Ammon's horn (tissue), 1 donor: ENCODE results near the gene TWF2.
A peak's percentile ranks its signal among the peaks of the same experiment; 100 is the strongest.

Experiments
- DNase-seq: peaks from one replicate; pipeline ENCODE4 v3.0.0-alpha.2; 2016; ENCODE audit warnings: low spot score

TWF2 gene

DNA sequence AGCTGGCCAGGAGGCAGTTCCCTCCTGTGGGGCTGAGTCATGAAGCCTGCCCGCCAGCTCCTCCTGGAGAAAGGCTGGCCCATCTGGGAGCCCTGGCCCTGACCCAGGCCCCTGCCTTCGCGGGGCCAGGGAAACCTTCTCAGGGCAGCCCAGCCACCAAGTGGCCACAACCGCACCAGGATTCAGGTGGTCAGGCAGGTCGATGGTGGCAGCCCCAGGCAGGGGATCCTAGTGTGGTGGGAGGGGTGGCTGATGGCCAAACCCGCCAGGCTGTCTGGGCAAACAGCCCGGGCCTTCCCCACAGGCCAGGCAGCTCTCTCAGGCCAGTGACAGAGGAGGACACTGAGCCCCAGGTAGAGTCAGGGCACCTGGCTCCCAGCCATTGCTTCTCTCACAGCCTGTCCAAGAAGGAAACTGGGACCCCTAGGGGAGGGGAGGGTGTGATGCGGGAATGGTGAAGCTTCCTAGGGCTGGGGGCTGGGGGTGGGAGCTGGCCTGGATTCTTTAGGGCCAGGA, 1.2 kb downstream of the TWF2 start:
- DNase-seq = peak; percentile 75

GRCh38 chr3:52237006-52237656, 1.8 kb downstream of the TWF2 start:
- no peak for DNase-seq

GRCh38 chr3:52236424-52236886, 2.5 kb downstream of the TWF2 start:
- no peak for DNase-seq

DNA sequence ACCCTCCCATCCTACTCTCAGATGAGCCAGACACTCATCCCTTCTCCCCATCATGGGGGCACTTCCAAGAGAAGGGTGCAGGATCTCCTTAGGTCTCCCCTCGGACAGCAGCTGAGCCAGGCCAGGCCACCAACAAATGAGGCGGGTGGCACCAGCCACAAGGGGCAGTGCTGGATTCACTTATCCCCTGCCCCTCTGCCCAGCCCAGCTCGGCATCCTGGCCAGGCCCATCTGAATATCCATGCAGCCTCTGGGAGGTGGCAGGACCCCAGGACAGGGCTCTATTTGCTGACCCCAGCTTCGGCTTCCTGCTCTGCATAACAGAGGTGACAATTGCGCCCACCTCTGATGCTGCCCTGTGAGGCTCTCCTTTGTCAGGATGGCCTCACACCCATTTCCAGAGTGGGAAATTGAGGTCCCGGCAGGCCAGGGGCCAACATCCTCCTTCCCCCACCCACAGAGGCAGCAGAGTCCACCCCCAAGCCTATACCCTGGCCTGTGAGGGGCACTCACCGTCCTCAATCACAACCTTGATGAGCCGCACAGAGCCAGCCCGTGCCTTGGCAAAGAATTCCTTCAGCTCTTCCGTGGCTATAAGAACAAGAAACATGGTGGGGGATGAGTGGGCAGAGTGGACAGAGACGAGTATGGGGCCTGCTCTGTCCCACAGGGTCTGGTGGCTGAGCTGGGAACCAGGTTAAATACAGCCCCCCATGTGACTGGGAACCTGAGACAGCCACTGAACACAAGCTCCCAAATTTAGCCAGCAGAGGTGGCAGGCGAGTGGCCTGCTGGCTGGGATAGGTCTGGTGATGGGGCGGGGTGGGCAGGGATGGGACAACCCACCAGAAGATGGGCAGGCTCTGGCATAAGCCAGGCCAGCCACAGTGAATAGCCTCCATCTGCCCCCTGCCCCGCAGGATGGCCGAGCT, 4.2 kb downstream of the TWF2 start:
- no peak for DNase-seq

- peak; percentile 70 for DNase-seq
Measured at GRCh38 chr3:52233968-52234367, 5.0 kb downstream of the TWF2 start.

- no peak for DNase-seq
Measured at GRCh38 chr3:52233108-52233591, 5.8 kb downstream of the TWF2 start.

- no peak for DNase-seq
Measured at GRCh38 chr3:52232279-52233107, 6.5 kb downstream of the TWF2 start.

DNA sequence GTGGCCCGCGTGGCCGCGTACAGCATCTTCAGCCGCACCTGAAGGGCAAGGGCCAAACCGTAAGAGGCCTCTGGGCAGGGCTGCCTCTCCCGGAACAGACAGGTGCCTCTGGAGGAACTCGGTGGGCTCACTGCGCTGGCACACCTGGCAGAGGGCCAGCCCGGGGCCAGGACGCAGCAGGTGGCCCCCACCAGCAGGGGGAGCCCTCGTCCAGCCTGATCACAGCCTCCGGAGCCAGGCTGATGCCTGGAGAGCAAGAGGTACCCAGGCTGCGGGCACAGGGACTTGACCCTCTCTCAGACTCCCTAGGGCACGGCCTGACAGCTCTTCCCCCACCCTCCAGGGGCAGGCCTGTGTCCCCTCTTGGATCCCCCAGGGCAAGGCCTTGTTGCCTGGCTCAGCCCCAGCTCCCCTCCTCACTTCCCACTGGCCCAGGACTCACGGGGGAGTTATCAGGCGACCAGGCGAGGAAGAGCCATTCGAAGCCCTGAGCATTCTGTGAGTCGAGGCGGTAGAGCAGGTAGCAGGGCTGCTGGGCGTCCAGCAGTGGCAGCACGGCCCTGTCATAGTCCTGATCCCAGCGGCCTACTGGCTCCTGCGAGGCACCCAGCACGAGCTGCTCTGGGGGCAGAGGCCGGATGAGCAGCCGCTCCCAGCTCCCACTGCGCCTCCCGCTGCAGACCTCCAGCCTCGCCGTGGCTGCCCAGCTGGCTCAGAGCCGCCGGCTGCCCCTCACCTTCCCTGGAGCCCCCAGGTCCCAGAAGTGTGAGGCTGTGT, 7.3 kb downstream of the TWF2 start:
- peak; percentile 54 for DNase-seq

DNA sequence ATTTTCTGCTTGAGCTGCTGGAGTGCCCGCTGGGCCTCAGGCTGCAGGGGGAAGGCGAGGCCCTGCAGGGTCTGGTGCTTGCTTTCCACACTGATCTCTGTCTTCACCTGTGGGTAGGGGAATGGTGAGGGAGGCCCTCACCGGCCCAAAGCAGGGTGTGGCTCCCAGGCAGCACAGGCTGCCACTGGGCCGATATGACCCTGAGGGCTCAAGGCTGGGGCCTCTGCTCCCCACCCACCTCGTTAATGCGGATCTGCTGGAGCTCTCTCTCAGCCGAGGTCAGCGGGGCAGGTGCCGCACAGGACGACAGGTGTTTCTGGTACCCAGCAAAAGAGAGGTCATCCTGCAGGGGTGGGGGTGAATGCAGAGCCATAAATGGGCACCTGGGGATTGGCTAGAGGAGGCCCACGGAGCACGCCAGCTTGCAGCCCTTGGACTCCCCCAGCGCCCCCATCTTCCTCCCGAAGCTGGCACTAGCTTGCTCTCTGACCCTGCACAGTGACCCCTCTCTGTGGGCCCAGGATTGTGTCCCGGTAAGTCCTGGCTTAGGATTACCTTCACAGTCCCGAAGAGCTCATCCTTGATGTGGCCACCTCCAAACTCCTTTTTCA, 8.0 kb downstream of the TWF2 start:
- DNase-seq = no peak

- DNase-seq = no peak
Measured at GRCh38 chr3:52230461-52230860, 8.5 kb downstream of the TWF2 start.

DNA sequence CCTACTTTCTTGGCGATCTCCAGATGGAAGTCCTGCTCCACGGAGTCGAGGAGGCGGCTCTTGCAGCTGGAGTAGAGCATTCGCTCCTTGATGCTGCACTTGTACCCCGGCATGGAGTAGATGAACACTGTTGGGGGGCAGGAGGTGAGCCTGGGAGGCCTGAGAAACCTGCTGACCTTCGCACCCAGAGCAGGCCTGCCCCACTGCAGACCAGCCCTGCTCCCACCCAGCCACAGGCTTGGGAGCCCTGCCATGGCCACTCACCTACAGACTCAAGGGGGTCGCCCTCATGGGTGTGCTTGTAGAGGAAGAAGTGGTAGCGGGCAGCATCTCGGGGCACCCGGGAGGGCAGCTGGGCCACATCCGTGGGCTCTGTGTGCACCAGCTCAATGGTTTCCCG, 9.3 kb downstream of the TWF2 start:
- no peak for DNase-seq

GRCh38 chr3:52228751-52229291, 10.1 kb downstream of the TWF2 start:
- DNase-seq = no peak

DNA sequence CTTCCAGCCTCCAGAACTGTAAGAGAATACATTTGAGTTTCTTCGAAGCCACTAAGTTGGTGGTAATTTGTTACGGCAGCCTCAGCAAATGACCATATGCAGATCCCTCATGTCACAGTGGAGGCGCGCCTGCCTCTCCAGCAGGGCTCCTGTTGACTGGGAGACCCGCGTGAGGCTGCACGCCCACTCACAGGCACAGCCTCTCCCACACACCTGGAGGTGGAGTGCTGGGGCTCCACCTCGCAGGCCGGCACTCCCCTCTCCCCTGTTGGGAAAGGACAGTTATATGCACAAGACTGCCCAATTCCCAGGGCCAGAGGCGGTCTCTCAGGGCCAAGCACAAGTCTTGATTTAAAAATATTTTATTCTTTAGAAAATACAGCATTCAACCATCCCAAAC, 10.7 kb downstream of the TWF2 start:
- no peak for DNase-seq

- DNase-seq = no peak
Measured at GRCh38 chr3:52227766-52228165, 11.2 kb downstream of the TWF2 start.

GRCh38 chr3:52227117-52227516, 11.8 kb downstream of the TWF2 start:
- DNase-seq = no peak

- no peak for DNase-seq
Measured at GRCh38 chr3:52226229-52226817, 12.6 kb downstream of the TWF2 start.

DNA sequence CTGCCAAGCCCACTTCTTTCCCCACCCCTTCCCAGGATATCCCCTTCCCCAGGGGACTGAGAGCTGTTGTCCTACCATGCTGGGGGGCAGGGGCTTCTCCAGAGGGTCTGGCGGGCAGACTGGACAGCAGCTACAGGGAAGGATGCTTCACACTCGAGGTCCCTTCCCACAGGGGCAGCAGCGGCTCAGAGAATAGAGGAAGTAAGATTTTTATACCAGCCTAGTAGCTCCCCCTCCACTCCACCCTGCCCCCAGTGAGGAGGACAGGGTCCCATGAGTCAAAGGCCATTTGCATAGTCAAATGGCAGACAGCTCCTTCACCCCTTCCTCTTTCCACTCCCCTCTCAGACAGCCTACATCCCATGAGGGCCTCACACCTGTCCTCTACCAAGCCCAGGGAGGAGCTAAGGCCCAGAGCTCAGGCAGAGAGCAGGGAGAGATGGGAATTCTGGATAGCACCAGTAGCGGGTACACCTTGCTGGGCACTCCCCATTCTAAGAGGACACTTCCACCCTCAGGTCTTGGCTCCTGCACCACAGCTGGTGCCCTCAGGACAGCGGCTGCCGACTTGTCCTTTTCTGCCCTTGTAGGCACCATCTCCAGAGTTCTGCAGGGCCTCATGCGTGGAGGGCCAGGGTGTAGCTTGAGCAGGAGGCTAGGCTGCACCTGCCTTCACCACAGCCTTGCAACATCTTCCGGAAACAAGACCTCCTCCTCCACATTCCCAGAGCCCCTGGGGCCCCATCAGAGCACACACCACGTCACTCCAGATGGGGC, 13.3 kb downstream of the TWF2 start, which contains the start of gene TLR9:
TSS of gene TLR9 (minus strand) at position 194 of the 777 bp plus-strand sequence. CDS start at position 78, 116 bp downstream.
- DNase-seq = no peak

GRCh38 chr3:52223449-52224408, 15.2 kb downstream of the TWF2 start:
- no peak for DNase-seq
